NCI-H446 treated with DMSO at 0.1 percent for 48 hours (cell line): ENCODE measurements around the gene PDE6C.

Experiments
- DNase-seq: peaks from one replicate; lab custom pipeline; 2025; lab: John Stamatoyannopoulos, UW

PDE6C gene

GRCh38 chr10:93594518-93594917 is 17.8 kb upstream of the PDE6C start:
- DNase-seq, result no peak

GRCh38 chr10:93595378-93596161 is 16.8 kb upstream of the PDE6C start:
- DNase-seq, result no peak

GRCh38 chr10:93596539-93596938 is 15.8 kb upstream of the PDE6C start:
- DNase-seq, result no peak

GRCh38 chr10:93597075-93597599 is 15.2 kb upstream of the PDE6C start:
- DNase-seq, result no peak

- no peak for DNase-seq
Observed at GRCh38 chr10:93598157-93598556, 14.2 kb upstream of the PDE6C start.

GRCh38 chr10:93599335-93599734 is 13.0 kb upstream of the PDE6C start:
- DNase-seq, result no peak

- DNase-seq, result no peak
Observed at GRCh38 chr10:93599778-93600177, 12.6 kb upstream of the PDE6C start.

- no peak for DNase-seq
Observed at GRCh38 chr10:93600446-93601145, 11.7 kb upstream of the PDE6C start.

GRCh38 chr10:93601146-93601773 is 11.1 kb upstream of the PDE6C start, which contains the start of gene RBP4:
Gene RBP4 (minus strand): TSS chr10:93601235. CDS start chr10:93601028, 207 bp downstream.
- no peak for DNase-seq

- DNase-seq, result no peak
Observed at GRCh38 chr10:93601774-93602162, 10.6 kb upstream of the PDE6C start.

GRCh38 chr10:93603023-93603422 is 9.3 kb upstream of the PDE6C start:
- no peak for DNase-seq

GRCh38 chr10:93604146-93604545 is 8.2 kb upstream of the PDE6C start:
- no peak for DNase-seq

GRCh38 chr10:93608421-93608820 is 3.9 kb upstream of the PDE6C start:
- no peak for DNase-seq

- DNase-seq, result no peak
Observed at GRCh38 chr10:93613126-93613525, 789 bp downstream of the PDE6C start.

GRCh38 chr10:93614101-93614825 is 1.9 kb downstream of the PDE6C start:
- no peak for DNase-seq

GRCh38 chr10:93615576-93616235 is 3.4 kb downstream of the PDE6C start:
- no peak for DNase-seq

- DNase-seq, result no peak
Observed at GRCh38 chr10:93620925-93621324, 8.6 kb downstream of the PDE6C start.

GRCh38 chr10:93622942-93623341 is 10.6 kb downstream of the PDE6C start:
- DNase-seq, result no peak

GRCh38 chr10:93628858-93629257 is 16.5 kb downstream of the PDE6C start:
- no peak for DNase-seq

- DNase-seq, result no peak
Observed at GRCh38 chr10:93629647-93630305, 17.4 kb downstream of the PDE6C start.
